Measurements from ENCODE around the gene CEP131.

The CEP131 gene

DNA sequence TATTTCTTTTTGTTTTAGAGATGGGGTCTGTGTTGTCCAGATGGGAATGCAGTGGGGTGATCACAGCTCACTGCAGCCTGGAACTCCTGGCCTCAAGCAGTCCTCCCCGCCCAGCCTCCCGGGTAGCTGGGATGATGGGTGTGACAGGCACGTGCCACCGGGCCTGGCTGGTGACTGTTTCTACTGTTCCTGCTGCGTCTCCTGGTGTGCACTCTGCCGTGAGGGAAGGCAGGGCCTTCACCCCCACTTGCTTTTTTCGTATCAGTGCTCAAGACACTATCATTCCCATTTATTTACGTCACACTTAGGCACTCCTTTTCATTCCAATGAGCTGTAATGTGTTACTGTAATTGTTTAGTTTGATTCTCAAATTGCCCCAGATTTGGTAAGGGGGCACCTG, 82.7 kb downstream of the CEP131 start:
- TF ChIP-seq, protein P1, sequence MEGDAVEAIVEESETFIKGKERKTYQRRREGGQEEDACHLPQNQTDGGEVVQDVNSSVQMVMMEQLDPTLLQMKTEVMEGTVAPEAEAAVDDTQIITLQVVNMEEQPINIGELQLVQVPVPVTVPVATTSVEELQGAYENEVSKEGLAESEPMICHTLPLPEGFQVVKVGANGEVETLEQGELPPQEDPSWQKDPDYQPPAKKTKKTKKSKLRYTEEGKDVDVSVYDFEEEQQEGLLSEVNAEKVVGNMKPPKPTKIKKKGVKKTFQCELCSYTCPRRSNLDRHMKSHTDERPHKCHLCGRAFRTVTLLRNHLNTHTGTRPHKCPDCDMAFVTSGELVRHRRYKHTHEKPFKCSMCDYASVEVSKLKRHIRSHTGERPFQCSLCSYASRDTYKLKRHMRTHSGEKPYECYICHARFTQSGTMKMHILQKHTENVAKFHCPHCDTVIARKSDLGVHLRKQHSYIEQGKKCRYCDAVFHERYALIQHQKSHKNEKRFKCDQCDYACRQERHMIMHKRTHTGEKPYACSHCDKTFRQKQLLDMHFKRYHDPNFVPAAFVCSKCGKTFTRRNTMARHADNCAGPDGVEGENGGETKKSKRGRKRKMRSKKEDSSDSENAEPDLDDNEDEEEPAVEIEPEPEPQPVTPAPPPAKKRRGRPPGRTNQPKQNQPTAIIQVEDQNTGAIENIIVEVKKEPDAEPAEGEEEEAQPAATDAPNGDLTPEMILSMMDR (IDR thresholded peaks at IDR 0.05; ENCODE audit: low read length, missing control alignments) = no peak
- H3K4me3 ChIP-seq (replicated peaks; ENCODE audit: low read depth, low read length) = no peak overlapping the region
- DNase-seq (ENCODE audit: low read depth) = no peak

Measured in fibroblast of pulmonary artery (primary cell).